Measurements from ENCODE around the gene TSHZ2. TPM values are rescaled to one million over a fixed set of nuclear protein-coding genes. Genes with fewer than 3 reads are reported as not detected.

The TSHZ2 gene
- total RNA-seq, 1 experiment from 2014 or later: 2.3 TPM

GRCh38 chr20:53304146-53304545, 332.0 kb downstream of the TSHZ2 start:
- no peak for TF ChIP-seq CTCF (IDR thresholded peaks at IDR 0.05; ENCODE audit: unreplicated experiment)
- Mint-ChIP-seq H3K4me3 (ENCODE audit: unreplicated experiment) (no peak overlapping the region), H3K4me1 (ENCODE audit: insufficient read depth, unreplicated experiment) (no peaks in the 10 kb centered on the region), H3K9me3 (ENCODE audit: unreplicated experiment) (peaks cover 4% of the 10 kb centered on the region), H3K27ac (ENCODE audit: low read depth, unreplicated experiment) (no peak overlapping the region), H3K27me3 (ENCODE audit: insufficient read depth, unreplicated experiment) (no peaks in the 10 kb centered on the region), H3K36me3 (ENCODE audit: insufficient read depth, unreplicated experiment) (no peaks in the 10 kb centered on the region)
- ChIA-PET CTCF (interaction anchor here (0.7 kb wide), 1 partner anchor 72 kb away, joined by 4 read pairs; no protein-coding TSS in a partner anchor), POLR2A (no interaction called here)
- no TSS peak for BruUV-seq (replicated peaks)
- no peak for DNase-seq (ENCODE audit: unreplicated experiment)
- intact Hi-C loops (cut with micrococcal nuclease): no loop called here

- CTCF ChIA-PET: interaction anchor here (1.1 kb wide), 1 partner anchor 24 kb away, joined by 3 read pairs; no protein-coding TSS in a partner anchor
- POLR2A ChIA-PET: no interaction called here
- DNase-seq (ENCODE audit: unreplicated experiment): no peak
- Mint-ChIP-seq H3K4me1 (ENCODE audit: insufficient read depth, unreplicated experiment) (no peaks in the 10 kb centered on the region), H3K27me3 (ENCODE audit: insufficient read depth, unreplicated experiment) (no peaks in the 10 kb centered on the region), H3K36me3 (ENCODE audit: insufficient read depth, unreplicated experiment) (no peaks in the 10 kb centered on the region), H3K4me3 (ENCODE audit: unreplicated experiment) (no peak overlapping the region), H3K27ac (ENCODE audit: low read depth, unreplicated experiment) (no peak overlapping the region), H3K9me3 (ENCODE audit: unreplicated experiment) (peaks cover 9% of the 10 kb centered on the region)
- TF ChIP-seq CTCF (IDR thresholded peaks at IDR 0.05; ENCODE audit: unreplicated experiment): no peak
- no TSS peak for BruUV-seq (replicated peaks)
- intact Hi-C loops (cut with micrococcal nuclease): no loop called here
These were observed 334.1 kb downstream of the TSHZ2 start for GRCh38 chr20:53306192-53306805.

- Mint-ChIP-seq H3K27ac (ENCODE audit: low read depth, unreplicated experiment) (no peak overlapping the region), H3K36me3 (ENCODE audit: insufficient read depth, unreplicated experiment) (no peaks in the 10 kb centered on the region), H3K9me3 (ENCODE audit: unreplicated experiment) (peaks cover 9% of the 10 kb centered on the region), H3K4me1 (ENCODE audit: insufficient read depth, unreplicated experiment) (no peaks in the 10 kb centered on the region), H3K27me3 (ENCODE audit: insufficient read depth, unreplicated experiment) (no peaks in the 10 kb centered on the region), H3K4me3 (ENCODE audit: unreplicated experiment) (no peak overlapping the region)
- no peak for TF ChIP-seq CTCF (IDR thresholded peaks at IDR 0.05; ENCODE audit: unreplicated experiment)
- intact Hi-C loops (cut with micrococcal nuclease): no loop called here
- BruUV-seq (replicated peaks): no TSS peak
- no peak for DNase-seq (ENCODE audit: unreplicated experiment)
- POLR2A ChIA-PET: no interaction called here
- CTCF ChIA-PET: no interaction called here
These were observed 335.9 kb downstream of the TSHZ2 start for GRCh38 chr20:53307964-53308597.

- BruUV-seq (replicated peaks): no TSS peak
- intact Hi-C loops (cut with micrococcal nuclease): no loop called here
These were observed 337.4 kb downstream of the TSHZ2 start for GRCh38 chr20:53309515-53309914.

More at GRCh38 chr20:53309515-53309914, 337.4 kb downstream of the TSHZ2 start:
- Mint-ChIP-seq H3K4me3 (ENCODE audit: unreplicated experiment) (no peak overlapping the region), H3K9me3 (ENCODE audit: unreplicated experiment) (peaks cover 9% of the 10 kb centered on the region), H3K27me3 (ENCODE audit: insufficient read depth, unreplicated experiment) (no peaks in the 10 kb centered on the region), H3K4me1 (ENCODE audit: insufficient read depth, unreplicated experiment) (no peaks in the 10 kb centered on the region), H3K27ac (ENCODE audit: low read depth, unreplicated experiment) (no peak overlapping the region), H3K36me3 (ENCODE audit: insufficient read depth, unreplicated experiment) (no peaks in the 10 kb centered on the region)
- ChIA-PET POLR2A (no interaction called here), CTCF (interaction anchor here (0.6 kb wide), 1 partner anchor 9 kb away, joined by 3 read pairs; no protein-coding TSS in a partner anchor)
- DNase-seq (ENCODE audit: unreplicated experiment): no peak
- TF ChIP-seq CTCF (IDR thresholded peaks at IDR 0.05; ENCODE audit: unreplicated experiment): no peak
